Osteocyte (in vitro differentiated cells): ENCODE results near the gene AIG1. TPM values are rescaled to one million over a fixed set of nuclear protein-coding genes. Genes with fewer than 3 reads are reported as not detected.

ENCODE experiments used
- DNase-seq: peaks from one replicate; pipeline ENCODE4 v3.0.0; 2021; ENCODE audit warnings: mixed read lengths; ENCODE audit not compliant: unreplicated experiment; ENCODE audit errors: extremely low spot score
- H3K27ac Mint-ChIP-seq: one replicate; pipeline ENCODE4 v1.8.0; 2021; ENCODE audit warnings: mild to moderate bottlenecking, mixed read lengths; ENCODE audit not compliant: unreplicated experiment
- H3K27me3 Mint-ChIP-seq: one replicate; pipeline ENCODE4 v1.8.0; 2021; ENCODE audit warnings: mixed read lengths; ENCODE audit not compliant: unreplicated experiment
- H3K36me3 Mint-ChIP-seq: one replicate; pipeline ENCODE4 v1.8.0; 2021; ENCODE audit warnings: mixed read lengths; ENCODE audit not compliant: unreplicated experiment
- H3K4me1 Mint-ChIP-seq: one replicate; pipeline ENCODE4 v1.8.0; 2021; ENCODE audit warnings: mixed read lengths; ENCODE audit not compliant: unreplicated experiment
- H3K4me3 Mint-ChIP-seq: one replicate; pipeline ENCODE4 v1.8.0; 2021; ENCODE audit warnings: mild to moderate bottlenecking, moderate library complexity, mixed read lengths; ENCODE audit not compliant: unreplicated experiment
- H3K9me3 Mint-ChIP-seq: one replicate; pipeline ENCODE4 v1.8.0; 2021; ENCODE audit warnings: mixed read lengths; ENCODE audit not compliant: unreplicated experiment
- CTCF ChIP-seq: fragments of 200-600 bp; sonication (generic); IDR thresholded peaks from 2 replicates; pipeline ENCODE4 v1.5.0; 2021; ENCODE audit warnings: antibody characterized with exemption, mild to moderate bottlenecking, moderate library complexity
- total RNA-seq: library from RNA; stranded (reverse); gene quantifications from 2 replicates; pipeline ENCODE4 v1.2.1, GENCODE V29; 2021

AIG1 gene
- total RNA-seq, 1 donor from 2014 or later: 40.5 TPM

GRCh38 chr6:143215771-143216170 lies 155.1 kb downstream of the AIG1 start:
- H3K27ac Mint-ChIP-seq: no peak overlapping the region
- no peaks in the 10 kb centered on the region for H3K4me1 Mint-ChIP-seq
- no peak overlapping the region for H3K4me3 Mint-ChIP-seq
- TF ChIP-seq CTCF: no peak
- no peak for DNase-seq
- no peaks in the 10 kb centered on the region for H3K9me3 Mint-ChIP-seq
- H3K36me3 Mint-ChIP-seq: peaks cover 11% of the 10 kb centered on the region
- H3K27me3 Mint-ChIP-seq: no peaks in the 10 kb centered on the region

- TF ChIP-seq CTCF: no peak
- DNase-seq: no peak
- peaks cover 9% of the 10 kb centered on the region for H3K36me3 Mint-ChIP-seq
Measured at GRCh38 chr6:143218233-143218632, 157.5 kb downstream of the AIG1 start.

DNA sequence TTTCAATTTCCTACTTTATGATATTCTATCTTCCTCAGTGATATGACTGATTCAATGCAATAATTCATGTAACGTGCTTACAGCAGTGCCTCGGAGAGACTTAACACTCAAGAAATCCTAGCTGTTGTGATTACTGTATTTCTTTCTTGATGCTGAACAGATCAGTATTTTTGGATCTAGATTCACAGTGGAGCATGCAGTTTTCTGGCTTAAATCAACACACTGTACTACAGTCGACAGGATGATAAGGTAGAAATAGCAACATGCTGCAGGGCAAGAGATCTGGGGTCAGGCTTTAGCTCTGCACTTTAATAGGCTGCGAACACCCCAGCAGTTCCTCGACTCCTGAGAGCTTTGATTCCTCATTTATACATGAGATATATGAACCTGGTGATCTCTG lies 161.0 kb downstream of the AIG1 start:
- H3K4me3 Mint-ChIP-seq: no peak overlapping the region
- TF ChIP-seq CTCF: no peak
- H3K9me3 Mint-ChIP-seq: no peaks in the 10 kb centered on the region
- peaks cover 7% of the 10 kb centered on the region for H3K36me3 Mint-ChIP-seq
- DNase-seq: no peak
- peaks cover 10% of the 10 kb centered on the region for H3K4me1 Mint-ChIP-seq
- H3K27ac Mint-ChIP-seq: no peak overlapping the region
- H3K27me3 Mint-ChIP-seq: no peaks in the 10 kb centered on the region

More at GRCh38 chr6:143218233-143218632, 157.5 kb downstream of the AIG1 start:
- H3K27ac Mint-ChIP-seq: no peak overlapping the region
- H3K27me3 Mint-ChIP-seq: no peaks in the 10 kb centered on the region
- no peaks in the 10 kb centered on the region for H3K9me3 Mint-ChIP-seq
- no peak overlapping the region for H3K4me3 Mint-ChIP-seq
- H3K4me1 Mint-ChIP-seq: peaks cover 5% of the 10 kb centered on the region

GRCh38 chr6:143222310-143222709 lies 161.6 kb downstream of the AIG1 start:
- no peak overlapping the region for H3K4me3 Mint-ChIP-seq

GRCh38 chr6:143222801-143223231 lies 162.1 kb downstream of the AIG1 start:
- Mint-ChIP-seq H3K27ac (no peak overlapping the region), H3K4me1 (peaks cover 10% of the 10 kb centered on the region), H3K4me3 (no peak overlapping the region), H3K9me3 (no peaks in the 10 kb centered on the region), H3K27me3 (no peaks in the 10 kb centered on the region), H3K36me3 (peaks cover 10% of the 10 kb centered on the region)
- no peak for DNase-seq
- no peak for TF ChIP-seq CTCF

More at GRCh38 chr6:143222310-143222709, 161.6 kb downstream of the AIG1 start:
- Mint-ChIP-seq H3K36me3 (peaks cover 7% of the 10 kb centered on the region), H3K27ac (no peak overlapping the region), H3K4me1 (peaks cover 10% of the 10 kb centered on the region), H3K27me3 (no peaks in the 10 kb centered on the region), H3K9me3 (no peaks in the 10 kb centered on the region)
- DNase-seq: no peak
- TF ChIP-seq CTCF: no peak
